Measurements from ENCODE around the gene WAC. TPM values are rescaled to one million over a fixed set of nuclear protein-coding genes. Genes with fewer than 3 reads are reported as not detected.
"Not testable (repeated sequence)": the region's sequence is repeated elsewhere in the genome, so short reads cannot be mapped to it uniquely, and the experiment has no call there.

Gene WAC
- polyA plus RNA-seq, 2 of the 4 experiments (the other 2 are of a cell fraction), result 63.9 to 133 TPM

- FAIRE-seq; H3K4me2 ChIP-seq; H3K4me3 ChIP-seq; DNase-seq (ENCODE audit: low read depth in 1 of 2, low spot score in 1 of 2); CTCF ChIA-PET; H3K4me1 ChIP-seq; H3K27ac ChIP-seq: not testable (repeated sequence)
- ATAC-seq, result peak; percentile 33 to 43; a peak in 2 of 6 replicates
- TF ChIP-seq CEBPB (IDR thresholded peaks at IDR 0.05), result 0 out of 4 replicates have a peak, but pooled peaks of 1 of the 2 experiments have one; percentile 7
- 76% methylated on average over 4 of the region's 4 CpGs for WGBS (ENCODE audit: missing lambda C conversion rate)
- peaks cover 17% of the 10 kb centered on the region; the same call in 2 of the 3 replicates for H3K9me3 ChIP-seq
- POLR2A ChIA-PET, result interaction anchor here (0.8 kb wide), 1 partner anchor 11 kb away, joined by 3 read pairs; no protein-coding TSS in a partner anchor
Measured at GRCh38 chr10:28520828-28521227, 12.1 kb upstream of the WAC start.

GRCh38 chr10:28521961-28522360 lies 11.0 kb upstream of the WAC start:
- H3K4me2 ChIP-seq; H3K4me3 ChIP-seq; H3K27ac ChIP-seq; POLR2A ChIA-PET; FAIRE-seq; H3K4me1 ChIP-seq; DNase-seq (ENCODE audit: low read depth in 1 of 2, low spot score in 1 of 2); CTCF ChIA-PET; ATAC-seq: not testable (repeated sequence)
- WGBS (ENCODE audit: missing lambda C conversion rate), result 96% methylated on average over 10 of the region's 11 CpGs
- peaks cover 17% of the 10 kb centered on the region; the same call in 2 of the 3 replicates for H3K9me3 ChIP-seq

- CTCF ChIA-PET, result no interaction called here
- no peak for DNase-seq (ENCODE audit: low read depth in 1 of 2, low spot score in 1 of 2)
- POLR2A ChIA-PET, result interaction anchor here (1.6 kb wide), 1 partner anchor 9 kb away, joined by 4 read pairs; the partner anchor contains the start of gene WAC
- Histone ChIP-seq H3K4me1 (no peaks in the 10 kb centered on the region), H3K4me2 (no peak overlapping the region), H3K4me3 (no peak overlapping the region), H3K27ac (no peak overlapping the region), H3K9me3 (peaks cover 17% of the 10 kb centered on the region; the same call in 1 of the 3 replicates)
- no peak for ATAC-seq
- WGBS (ENCODE audit: missing lambda C conversion rate), result 97% methylated on average over 2 of the region's 2 CpGs
- no peak for TF ChIP-seq ZSCAN20 (CRISPR knock-in tag; IDR thresholded peaks at IDR 0.05)
- no peak for TF ChIP-seq HMGXB4 (CRISPR knock-in tag; IDR thresholded peaks at IDR 0.05; ENCODE audit: borderline replicate concordance)
- TF ChIP-seq POLR2AphosphoS2 (conservative IDR thresholded peaks at IDR 0.05; ENCODE audit: low read length), result no peak
- TF ChIP-seq CBX8 (IDR thresholded peaks at IDR 0.05), result no peak
- TF ChIP-seq FOSL2 (IDR thresholded peaks at IDR 0.05), result no peak
- no peak for TF ChIP-seq FOSL2 (CRISPR knock-in tag; IDR thresholded peaks at IDR 0.05)
- TF ChIP-seq RAD21 (conservative IDR thresholded peaks at IDR 0.05 in 1 of 2, IDR thresholded peaks at IDR 0.05 in 1 of 2), result no peak
- no peak for TF ChIP-seq RCOR1 (IDR thresholded peaks at IDR 0.05; ENCODE audit: low read depth, low read length)
- no peak for TF ChIP-seq CBX2 (IDR thresholded peaks at IDR 0.05; ENCODE audit: borderline replicate concordance, low read depth)
- no peak for TF ChIP-seq NPAS2 (CRISPR knock-in tag; IDR thresholded peaks at IDR 0.05; ENCODE audit: borderline replicate concordance)
- TF ChIP-seq GATA3 (IDR thresholded peaks at IDR 0.05; ENCODE audit: borderline replicate concordance), result no peak
- no peak for FAIRE-seq
Measured at GRCh38 chr10:28523725-28524252, 9.1 kb upstream of the WAC start.

GRCh38 chr10:28530751-28531150 lies 2.2 kb upstream of the WAC start:
- peak overlapping the region; percentile 90 for H3K4me2 ChIP-seq
- 65% methylated on average over 3 of the region's 3 CpGs for WGBS (ENCODE audit: missing lambda C conversion rate)
- FAIRE-seq, result no peak
- H3K4me3 ChIP-seq, result no peak overlapping the region
- DNase-seq (ENCODE audit: low read depth in 1 of 2, low spot score in 1 of 2), result no peak
- ATAC-seq, result no peak
- CTCF ChIA-PET, result no interaction called here
- no peak overlapping the region for H3K27ac ChIP-seq
- peaks cover 24% of the 10 kb centered on the region for H3K4me1 ChIP-seq
- POLR2A ChIA-PET, result no interaction called here
- TF ChIP-seq MYC (IDR thresholded peaks at IDR 0.05; ENCODE audit: borderline replicate concordance, low read length) (no peak), TP53 (CRISPR knock-in tag; IDR thresholded peaks at IDR 0.05) (no peak), HOXB13 (CRISPR knock-in tag; IDR thresholded peaks at IDR 0.05; ENCODE audit: low read depth) (no peak)
- H3K9me3 ChIP-seq, result no peaks in the 10 kb centered on the region
